ENCODE results near the gene BUD13. TPM values are rescaled to one million over a fixed set of nuclear protein-coding genes. Genes with fewer than 3 reads are reported as not detected.

Gene BUD13
- total RNA-seq, 4 donors from 2014 or later, result 9.0 to 14.1 (median 12.3) TPM

- TF ChIP-seq POLR2A (IDR thresholded peaks at IDR 0.05) (no peak), CTCF (IDR thresholded peaks at IDR 0.05 in 4 of 5, conservative IDR thresholded peaks at IDR 0.05 in 1 of 5) (peak in 2 of 5 experiments; percentile 14 to 36)
- intact Hi-C loops (cut with DNase I; ENCODE audit: low total_unique reads), result no loop called here
- no peaks in the 10 kb centered on the region for H3K27me3 ChIP-seq
- no peaks in the 10 kb centered on the region for H3K9me3 ChIP-seq
- in situ Hi-C loops (cut with MboI; ENCODE audit: low sequenced_read_pairs in 4 of 4), result no loop called here
- peak; percentile 83 to 88 for ATAC-seq
- no peak overlapping the region for H3K4me3 ChIP-seq
- no peaks in the 10 kb centered on the region for H3K36me3 ChIP-seq
- peak; percentile 48 to 75 for DNase-seq
- H3K4me1 ChIP-seq, result peaks cover 11 to 14% of the 10 kb centered on the region in 2 donors
- no peak overlapping the region for H3K27ac ChIP-seq
These were observed 41.6 kb downstream of the BUD13 start for GRCh38 chr11:116731097-116731761.

GRCh38 chr11:116730601-116731000, 42.2 kb downstream of the BUD13 start:
- no peak overlapping the region for H3K27ac ChIP-seq
- H3K9me3 ChIP-seq, result no peaks in the 10 kb centered on the region
- H3K4me1 ChIP-seq, result peaks cover 14 to 17% of the 10 kb centered on the region in 2 donors
- no peaks in the 10 kb centered on the region for H3K27me3 ChIP-seq
- TF ChIP-seq POLR2A (IDR thresholded peaks at IDR 0.05), result no peak
- no peak for TF ChIP-seq CTCF (IDR thresholded peaks at IDR 0.05 in 4 of 5, conservative IDR thresholded peaks at IDR 0.05 in 1 of 5)
- in situ Hi-C loops (cut with MboI; ENCODE audit: low sequenced_read_pairs in 4 of 4), result no loop called here
- H3K36me3 ChIP-seq, result no peaks in the 10 kb centered on the region
- ATAC-seq (no peak), DNase-seq (no peak)
- intact Hi-C loops (cut with DNase I; ENCODE audit: low total_unique reads), result no loop called here
- no peak overlapping the region for H3K4me3 ChIP-seq

- intact Hi-C loops (cut with DNase I; ENCODE audit: low total_unique reads), result no loop called here
- no peaks in the 10 kb centered on the region for H3K36me3 ChIP-seq
- ATAC-seq (no peak), DNase-seq (no peak)
- peaks cover 14 to 19% of the 10 kb centered on the region in 2 donors for H3K4me1 ChIP-seq
- no peaks in the 10 kb centered on the region for H3K27me3 ChIP-seq
- in situ Hi-C loops (cut with MboI; ENCODE audit: low sequenced_read_pairs in 4 of 4), result no loop called here
- no peak overlapping the region for H3K4me3 ChIP-seq
- TF ChIP-seq CTCF (IDR thresholded peaks at IDR 0.05 in 4 of 5, conservative IDR thresholded peaks at IDR 0.05 in 1 of 5), result no peak
- TF ChIP-seq POLR2A (IDR thresholded peaks at IDR 0.05), result no peak
- H3K9me3 ChIP-seq, result no peaks in the 10 kb centered on the region
- H3K27ac ChIP-seq, result no peak overlapping the region
These were observed 42.6 kb downstream of the BUD13 start for GRCh38 chr11:116730241-116730561.

GRCh38 chr11:116729501-116730240, 43.1 kb downstream of the BUD13 start:
- intact Hi-C loops (cut with DNase I; ENCODE audit: low total_unique reads), result no loop called here
- no peak for ATAC-seq
- in situ Hi-C loops (cut with MboI; ENCODE audit: low sequenced_read_pairs in 4 of 4), result no loop called here

More at GRCh38 chr11:116729501-116730240, 43.1 kb downstream of the BUD13 start:
- H3K4me1 ChIP-seq, result peaks cover 14 to 19% of the 10 kb centered on the region in 2 donors
- DNase-seq, result no peak
- H3K27me3 ChIP-seq, result no peaks in the 10 kb centered on the region
- H3K27ac ChIP-seq, result no peak overlapping the region
- no peaks in the 10 kb centered on the region for H3K9me3 ChIP-seq
- H3K4me3 ChIP-seq, result no peak overlapping the region
- TF ChIP-seq POLR2A (IDR thresholded peaks at IDR 0.05) (no peak), CTCF (IDR thresholded peaks at IDR 0.05 in 4 of 5, conservative IDR thresholded peaks at IDR 0.05 in 1 of 5) (no peak)
- H3K36me3 ChIP-seq, result no peaks in the 10 kb centered on the region

All from gastrocnemius medialis (tissue), 4 donors.